CD14-positive monocyte (primary cell): ENCODE measurements around the gene INPP5A. TPM values are rescaled to one million over a fixed set of nuclear protein-coding genes. Genes with fewer than 3 reads are reported as not detected.

Experiments
- DNase-seq, 3 donors: peaks; one replicate each; pipeline ENCODE4 v3.0.0-alpha.2; 2011 to 2022
- H2AFZ ChIP-seq: 2 replicates; pipeline ENCODE4 v1.6.0; 2012; ENCODE audit warnings: mild to moderate bottlenecking, low read depth, low read length, inconsistent platforms; ENCODE audit not compliant: insufficient read depth, poor library complexity, severe bottlenecking
- H3K27ac ChIP-seq, 2 donors: 1 replicate in 1 of 2; 2 replicates in 1 of 2; pipeline ENCODE4 v1.5.1; 2012 to 2013; ENCODE audit warnings: low read length in 2 of 2, control low read depth in 1 of 2, inconsistent platforms in 1 of 2, low read depth in 1 of 2, mild to moderate bottlenecking in 1 of 2
- H3K27me3 ChIP-seq, 2 donors: one replicate each; pipeline versions ENCODE4 v1.6.0 to v1.6.1; 2011 to 2013; ENCODE audit warnings: low read length in 2 of 2; ENCODE audit not compliant: control insufficient read depth in 2 of 2, insufficient read depth in 2 of 2
- H3K36me3 ChIP-seq, 2 donors: replicated peaks in 1 of 2; 1 replicate in 1 of 2; 2 replicates in 1 of 2; pipeline versions ENCODE4 v1.5.1 to v1.6.1; 2012 to 2013; ENCODE audit warnings: low read length in 2 of 2, control low read depth in 1 of 2, inconsistent platforms in 1 of 2, mild to moderate bottlenecking in 1 of 2; ENCODE audit not compliant: insufficient read depth in 2 of 2, control insufficient read depth in 1 of 2
- H3K4me1 ChIP-seq, 2 donors: 1 replicate in 1 of 2; 2 replicates in 1 of 2; pipeline versions ENCODE4 v1.5.1 to v1.6.1; 2012 to 2013; ENCODE audit warnings: low read length in 2 of 2, control low read depth in 1 of 2, inconsistent platforms in 1 of 2, mild to moderate bottlenecking in 1 of 2, moderate library complexity in 1 of 2; ENCODE audit not compliant: insufficient read depth in 2 of 2, control insufficient read depth in 1 of 2
- H3K4me2 ChIP-seq: replicated peaks from 2 replicates; pipeline ENCODE3; 2012; ENCODE audit warnings: low read length, moderate library complexity, mild to moderate bottlenecking; ENCODE audit not compliant: poor library complexity, severe bottlenecking; ENCODE audit errors: extremely low read depth
- H3K4me3 ChIP-seq, 3 experiments: fragments of 200-600 bp in 1 of 3; sonication (generic) in 1 of 3; replicated peaks in 1 of 3; 1 replicate in 2 of 3; 2 replicates in 1 of 3; pipeline ENCODE4 v1.5.1; 2011 to 2013; ENCODE audit warnings: low read length in 3 of 3, mild to moderate bottlenecking in 3 of 3, control low read depth in 2 of 3, low read depth in 2 of 3, inconsistent platforms in 1 of 3, moderate library complexity in 1 of 3
- H3K79me2 ChIP-seq: 2 replicates; pipeline ENCODE4 v1.6.0; 2012; ENCODE audit warnings: mild to moderate bottlenecking, control low read depth, inconsistent platforms, low read length, moderate library complexity; ENCODE audit not compliant: insufficient read depth
- H3K9ac ChIP-seq: 2 replicates; pipeline ENCODE4 v1.6.0; 2017; ENCODE audit warnings: low read length, mild to moderate bottlenecking; ENCODE audit not compliant: insufficient read depth, poor library complexity, severe bottlenecking
- H3K9me3 ChIP-seq, 2 donors: replicated peaks in 1 of 2; 1 replicate in 1 of 2; 2 replicates in 1 of 2; pipeline versions ENCODE4 v1.5.1 to v1.6.1; 2012 to 2013; ENCODE audit warnings: low read length in 2 of 2, control low read depth in 1 of 2; ENCODE audit not compliant: control insufficient read depth in 1 of 2, insufficient read depth in 1 of 2
- H4K20me1 ChIP-seq: 2 replicates; pipeline ENCODE4 v1.6.0; 2012; ENCODE audit warnings: mild to moderate bottlenecking, low read length, control low read depth, moderate library complexity; ENCODE audit not compliant: insufficient read depth
- H3K27ac Mint-ChIP-seq, 7 donors: one replicate each; pipeline ENCODE4 v1.8.0; 2020; ENCODE audit warnings: mild to moderate bottlenecking in 7 of 7, mixed read lengths in 7 of 7, moderate library complexity in 6 of 7, inconsistent platforms in 2 of 7
- H3K27me3 Mint-ChIP-seq, 3 donors: one replicate each; pipeline ENCODE4 v1.8.0; 2021 to 2022; ENCODE audit warnings: low read depth in 3 of 3, mild to moderate bottlenecking in 3 of 3, mixed read lengths in 3 of 3, moderate library complexity in 3 of 3, inconsistent platforms in 1 of 3
- H3K36me3 Mint-ChIP-seq, 2 donors: one replicate each; pipeline ENCODE4 v1.8.0; 2020; ENCODE audit warnings: mixed read lengths in 2 of 2, inconsistent platforms in 1 of 2, mild to moderate bottlenecking in 1 of 2
- H3K4me1 Mint-ChIP-seq: one replicate; pipeline ENCODE4 v1.8.0; 2020; ENCODE audit warnings: mild to moderate bottlenecking, mixed read lengths
- H3K4me3 Mint-ChIP-seq, 2 donors: one replicate each; pipeline ENCODE4 v1.8.0; 2020; ENCODE audit warnings: mild to moderate bottlenecking in 2 of 2, mixed read lengths in 2 of 2, moderate library complexity in 1 of 2
- H3K9me3 Mint-ChIP-seq, 7 donors: one replicate each; pipeline ENCODE4 v1.8.0; 2020 to 2022; ENCODE audit warnings: mixed read lengths in 7 of 7, mild to moderate bottlenecking in 6 of 7, moderate library complexity in 6 of 7, inconsistent platforms in 2 of 7
- WGBS: methylation state at CpG from one replicate; pipeline ENCODE4 v1.1.5; 2013; ENCODE audit warnings: missing lambda C conversion rate; ENCODE audit not compliant: insufficient coverage; 5-methylcytosine and 5-hydroxymethylcytosine counted together
- intact Hi-C, 2 donors: fragments of 100-400 bp; cut with micrococcal nuclease; formaldehyde crosslinking; loops; one replicate each; pipeline versions ENCODE4 v1.15.0 to v1.15.1; 2023
- polyA plus RNA-seq, 3 donors: library from polyadenylated mRNA; depleted of rRNA in 1 of 3; unstranded in 2 of 3; stranded (reverse) in 1 of 3; fragments of 300-500 nt in 2 of 3; fragments of >200 nt in 1 of 3; fragmentation: Illumina TruSeq in 2 of 3; gene quantifications; 1 replicate in 2 of 3; 2 replicates in 1 of 3; pipeline ENCODE4 v1.2.3, GENCODE V29; 2012 to 2021
- TF ChIP-seq, protein P1 (sequence below): fragments of 200-600 bp; IDR thresholded peaks from one replicate; pipeline ENCODE4 v1.8.0; 2022; ENCODE audit warnings: antibody characterized with exemption, mild to moderate bottlenecking

Gene INPP5A
- polyA plus RNA-seq, 3 donors, result 0.87 to 17.2 (median 2.9) TPM

DNA sequence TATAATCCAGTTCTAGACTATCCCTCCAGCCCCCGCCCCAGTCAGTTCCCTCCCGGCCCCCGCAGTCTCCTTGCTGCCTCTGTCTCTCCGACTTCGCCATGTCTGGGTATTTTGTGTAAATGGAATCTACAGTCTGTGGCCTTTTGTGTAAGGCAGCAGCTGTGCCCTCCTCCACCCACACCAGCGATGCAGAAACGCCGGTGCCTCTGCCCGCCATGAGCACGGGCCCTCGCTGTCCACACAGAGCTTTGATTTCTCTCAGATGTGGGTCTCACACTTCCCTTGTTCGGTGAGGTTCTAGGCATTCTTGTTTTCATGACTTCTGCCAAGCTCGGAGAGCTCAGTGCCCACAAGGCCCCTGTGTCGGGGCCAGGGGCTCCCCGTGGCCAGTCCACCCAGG is 210.5 kb downstream of the INPP5A start:
- H3K27me3 ChIP-seq, result no peaks in the 10 kb centered on the region
- no peaks in the 10 kb centered on the region for H3K4me1 Mint-ChIP-seq
- no peak overlapping the region for H3K4me3 Mint-ChIP-seq
- H3K4me2 ChIP-seq, result no peak overlapping the region
- peak overlapping the region in 1 of 7 donors; percentile 19 for H3K27ac Mint-ChIP-seq
- no peaks in the 10 kb centered on the region for H3K79me2 ChIP-seq
- WGBS, result 100% methylated on average over 9 of the region's 15 CpGs
- H3K9ac ChIP-seq, result no peak overlapping the region
- H3K36me3 Mint-ChIP-seq, result peaks cover 34 to 68% of the 10 kb centered on the region in 2 donors
- H3K9me3 ChIP-seq, result no peaks in the 10 kb centered on the region
- TF ChIP-seq, protein P1, sequence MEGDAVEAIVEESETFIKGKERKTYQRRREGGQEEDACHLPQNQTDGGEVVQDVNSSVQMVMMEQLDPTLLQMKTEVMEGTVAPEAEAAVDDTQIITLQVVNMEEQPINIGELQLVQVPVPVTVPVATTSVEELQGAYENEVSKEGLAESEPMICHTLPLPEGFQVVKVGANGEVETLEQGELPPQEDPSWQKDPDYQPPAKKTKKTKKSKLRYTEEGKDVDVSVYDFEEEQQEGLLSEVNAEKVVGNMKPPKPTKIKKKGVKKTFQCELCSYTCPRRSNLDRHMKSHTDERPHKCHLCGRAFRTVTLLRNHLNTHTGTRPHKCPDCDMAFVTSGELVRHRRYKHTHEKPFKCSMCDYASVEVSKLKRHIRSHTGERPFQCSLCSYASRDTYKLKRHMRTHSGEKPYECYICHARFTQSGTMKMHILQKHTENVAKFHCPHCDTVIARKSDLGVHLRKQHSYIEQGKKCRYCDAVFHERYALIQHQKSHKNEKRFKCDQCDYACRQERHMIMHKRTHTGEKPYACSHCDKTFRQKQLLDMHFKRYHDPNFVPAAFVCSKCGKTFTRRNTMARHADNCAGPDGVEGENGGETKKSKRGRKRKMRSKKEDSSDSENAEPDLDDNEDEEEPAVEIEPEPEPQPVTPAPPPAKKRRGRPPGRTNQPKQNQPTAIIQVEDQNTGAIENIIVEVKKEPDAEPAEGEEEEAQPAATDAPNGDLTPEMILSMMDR, result no peak
- no peak overlapping the region for H2AFZ ChIP-seq
- no peaks in the 10 kb centered on the region for H3K4me1 ChIP-seq
- H3K27me3 Mint-ChIP-seq, result peaks cover 0 to 2% (median 0%) of the 10 kb centered on the region in 3 donors
- H3K9me3 Mint-ChIP-seq, result peaks cover 0 to 10% (median 2%) of the 10 kb centered on the region in 7 donors
- H3K36me3 ChIP-seq, result peaks cover 25 to 28% of the 10 kb centered on the region in 2 donors
- intact Hi-C loops, result no loop called here
- no peak for DNase-seq
- peaks cover 7% of the 10 kb centered on the region for H4K20me1 ChIP-seq
- no peak overlapping the region for H3K4me3 ChIP-seq
- no peak overlapping the region for H3K27ac ChIP-seq

DNA sequence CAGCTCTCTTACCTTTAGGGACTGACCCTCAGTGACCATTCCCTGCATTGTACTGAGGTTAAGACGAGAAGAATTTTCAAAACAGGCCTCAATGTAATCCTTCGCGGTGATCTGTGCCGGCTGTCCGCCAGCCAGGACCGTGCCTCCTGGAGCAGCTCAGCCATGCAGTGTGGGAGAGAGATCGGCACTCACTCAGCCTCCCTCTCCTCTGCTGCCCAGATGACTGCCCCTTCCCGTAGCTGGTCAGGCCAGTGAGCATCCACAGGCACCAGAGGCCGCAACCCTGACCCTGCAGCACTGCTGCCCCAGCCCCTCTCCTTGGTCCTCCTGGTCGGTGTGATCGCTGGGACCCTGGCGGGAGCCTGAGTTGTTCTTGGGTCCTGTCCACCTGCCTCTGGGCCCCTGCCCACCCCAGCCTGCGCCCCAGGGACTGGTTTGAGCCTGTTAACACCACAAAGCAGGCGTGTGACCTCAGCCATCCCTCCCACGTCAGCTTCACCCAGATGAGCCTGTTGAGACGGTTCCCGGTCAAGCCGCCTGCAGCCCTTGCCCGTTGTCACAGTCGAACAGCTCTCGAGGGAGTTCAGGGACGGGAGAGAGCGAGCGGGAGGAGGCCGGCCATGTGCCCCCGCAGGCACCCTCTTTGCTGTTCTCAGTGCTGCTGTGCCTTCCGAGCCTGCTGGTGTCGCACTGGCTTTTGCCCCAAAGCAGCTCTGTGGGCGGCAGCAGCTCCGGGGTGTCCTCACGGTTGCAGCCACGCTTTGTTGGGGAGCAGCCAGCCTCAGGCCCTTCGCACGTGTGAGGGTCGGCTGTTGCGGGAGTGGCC is 211.2 kb downstream of the INPP5A start:
- Histone ChIP-seq H3K79me2 (no peaks in the 10 kb centered on the region), H3K9me3 (no peaks in the 10 kb centered on the region), H4K20me1 (peaks cover 7% of the 10 kb centered on the region), H3K4me1 (no peaks in the 10 kb centered on the region), H3K27me3 (no peaks in the 10 kb centered on the region), H3K27ac (no peak overlapping the region), H3K4me3 (no peak overlapping the region), H3K36me3 (peaks cover 29 to 35% of the 10 kb centered on the region in 2 donors), H2AFZ (no peak overlapping the region), H3K4me2 (no peak overlapping the region), H3K9ac (no peak overlapping the region)
- DNase-seq, result no peak
- peaks cover 0 to 2% (median 0%) of the 10 kb centered on the region in 3 donors for H3K27me3 Mint-ChIP-seq
- H3K4me1 Mint-ChIP-seq, result no peaks in the 10 kb centered on the region
- H3K27ac Mint-ChIP-seq, result peak overlapping the region in 1 of 7 donors; percentile 19
- WGBS, result 97% methylated on average over 35 of the region's 36 CpGs
- peaks cover 0 to 10% (median 2%) of the 10 kb centered on the region in 7 donors for H3K9me3 Mint-ChIP-seq
- intact Hi-C loops, result no loop called here
- TF ChIP-seq, protein P1, result no peak
- peaks cover 36 to 70% of the 10 kb centered on the region in 2 donors for H3K36me3 Mint-ChIP-seq
- H3K4me3 Mint-ChIP-seq, result no peak overlapping the region
